Fibroblast of peridontal ligament (primary cell): ENCODE measurements around the gene NT5C1A.

ENCODE experiments used
- DNase-seq: peaks from one replicate; pipeline ENCODE4 v3.0.0-alpha.2; 2010; ENCODE audit errors: extremely low read depth

The NT5C1A gene

DNA sequence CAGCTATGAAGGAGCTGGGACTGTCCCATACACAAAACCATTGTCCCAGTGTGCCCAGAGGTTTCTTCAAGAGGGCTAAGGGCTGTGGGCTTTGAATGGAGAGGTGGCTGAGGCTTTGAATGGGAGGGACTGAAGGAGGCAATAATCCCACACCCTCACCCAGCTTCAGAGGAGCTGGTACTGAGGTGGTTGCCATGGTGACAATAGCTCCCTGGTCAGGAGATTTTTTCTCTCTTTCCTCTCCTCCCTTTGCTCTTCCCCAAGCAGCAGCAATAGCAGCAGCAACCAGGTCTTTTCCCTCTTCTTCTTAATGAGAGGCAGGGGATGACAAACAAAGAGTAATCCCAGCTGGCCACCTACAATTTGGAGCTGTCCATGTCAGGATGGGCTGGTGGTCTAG, 17.7 kb upstream of the NT5C1A start:
- no peak for DNase-seq

DNA sequence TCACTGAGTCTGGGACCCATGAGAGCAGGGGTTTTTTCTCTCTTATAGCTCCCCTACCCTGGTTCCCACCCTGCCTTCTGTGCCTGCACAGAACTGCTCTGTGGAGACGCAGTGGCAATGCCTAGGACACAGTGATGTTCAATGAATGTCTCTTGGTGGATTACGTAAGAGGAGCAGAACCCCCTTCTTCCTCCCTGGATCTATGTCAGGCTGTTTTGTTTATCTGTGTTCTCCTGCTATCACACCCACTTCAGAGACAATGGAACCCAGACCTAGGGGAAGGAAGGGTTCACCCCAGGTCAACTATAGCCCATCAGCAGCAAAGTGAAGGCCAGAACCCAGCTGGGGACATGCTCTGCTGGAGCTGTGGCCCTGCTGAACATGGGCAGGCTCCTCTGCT, 17.3 kb upstream of the NT5C1A start:
- no peak for DNase-seq

DNA sequence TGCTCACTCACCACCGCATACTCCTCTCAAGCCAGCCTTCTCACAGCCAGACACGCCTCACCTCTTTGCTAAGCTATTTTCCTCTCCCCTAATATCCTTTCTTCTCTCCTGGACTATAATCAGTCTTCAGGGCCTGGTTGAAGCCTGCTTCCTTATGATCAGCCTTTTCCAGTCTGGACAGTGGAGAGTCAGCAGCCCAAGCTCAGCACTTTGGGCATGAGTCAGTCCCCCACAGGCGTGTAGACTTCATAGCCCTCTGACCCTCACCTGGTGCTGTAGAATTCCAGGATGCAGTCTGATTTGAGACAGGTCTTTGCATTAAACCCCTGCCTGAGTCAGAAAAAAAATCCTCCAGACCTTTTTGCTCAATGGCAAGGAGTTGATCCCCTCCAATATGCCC, 16.8 kb upstream of the NT5C1A start:
- DNase-seq, result no peak

GRCh38 chr1:39687243-39687642, 15.3 kb upstream of the NT5C1A start:
- no peak for DNase-seq

DNA sequence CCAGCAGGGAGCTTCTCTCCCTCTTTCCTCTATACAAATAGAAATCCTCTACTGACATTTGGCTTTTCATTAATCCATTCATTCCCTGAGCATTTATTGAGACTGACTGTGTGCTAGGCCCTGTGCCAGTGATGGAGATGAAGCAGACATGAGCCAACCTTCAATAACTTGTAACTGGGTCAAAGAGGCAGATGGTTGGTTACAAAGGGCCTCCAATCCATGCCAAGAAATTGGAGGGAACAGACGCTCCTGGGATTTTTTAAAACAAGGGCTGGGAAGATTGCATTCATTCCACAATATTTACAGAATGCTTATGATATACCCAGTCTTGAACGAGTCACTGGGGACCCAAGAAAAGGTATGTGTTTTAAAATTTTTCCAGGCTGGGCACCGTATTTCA, 13.2 kb upstream of the NT5C1A start:
- no peak for DNase-seq

- DNase-seq, result no peak
Measured at GRCh38 chr1:39684313-39684664, 12.4 kb upstream of the NT5C1A start.

DNA sequence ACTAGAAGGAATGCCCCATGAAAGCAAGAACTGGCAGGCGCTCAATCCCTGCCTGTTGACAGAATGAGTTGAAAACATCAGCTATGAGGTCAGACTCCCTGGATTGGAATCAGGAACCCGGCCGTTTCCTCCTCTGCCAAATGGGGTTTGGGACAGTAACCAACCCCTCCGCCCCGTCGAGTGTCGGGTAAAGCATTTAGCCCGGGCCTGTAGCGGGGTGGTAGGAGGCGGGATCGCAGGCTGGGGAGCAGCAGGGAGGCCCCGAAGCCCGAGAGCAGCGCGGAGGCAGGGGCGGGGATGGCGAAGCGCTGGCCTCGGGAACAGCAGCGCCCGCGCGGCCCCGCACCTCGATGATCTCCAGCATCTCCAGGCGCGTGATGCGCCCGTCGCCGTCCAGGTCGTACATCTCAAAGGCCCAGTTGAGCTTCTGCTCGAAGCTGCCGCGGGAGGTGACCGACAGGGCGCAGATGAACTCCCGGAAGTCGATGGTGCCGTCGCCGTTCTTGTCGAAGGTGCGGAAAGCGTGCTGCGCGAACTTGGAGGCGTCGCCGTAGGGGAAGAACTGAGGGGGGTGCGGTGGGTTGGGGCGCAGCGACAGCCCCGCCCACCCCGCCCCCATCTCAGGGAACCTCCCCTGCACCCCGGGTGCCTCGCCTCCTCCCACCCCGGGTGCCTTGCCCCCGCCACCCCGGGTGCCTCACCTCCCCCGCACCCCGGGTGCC, 11.8 kb upstream of the NT5C1A start:
- DNase-seq, result no peak

GRCh38 chr1:39681999-39682398, 10.1 kb upstream of the NT5C1A start:
- no peak for DNase-seq

GRCh38 chr1:39681294-39681693, 9.4 kb upstream of the NT5C1A start:
- no peak for DNase-seq

DNA sequence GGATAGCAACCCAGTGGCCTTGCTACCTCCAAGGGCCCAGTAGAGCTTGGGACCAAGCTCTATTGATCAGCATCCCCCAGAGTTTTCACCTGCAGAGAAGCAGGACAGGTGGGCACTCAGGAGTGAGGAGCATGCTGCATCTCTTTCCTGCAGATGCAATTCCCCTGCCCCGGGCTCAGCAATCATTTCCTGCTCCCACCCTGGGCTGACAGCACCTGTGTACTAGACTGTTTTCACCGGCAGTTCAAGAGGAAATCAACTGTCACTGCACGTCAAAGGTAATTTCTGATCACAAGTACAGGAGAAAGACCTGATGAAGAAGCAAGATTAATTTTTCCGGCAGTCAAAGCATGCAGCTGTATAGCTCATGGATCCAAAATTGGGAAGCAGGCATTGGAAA, 8.8 kb upstream of the NT5C1A start:
- no peak for DNase-seq

GRCh38 chr1:39679821-39680220, 7.9 kb upstream of the NT5C1A start:
- DNase-seq, result no peak

- no peak for DNase-seq
Measured at GRCh38 chr1:39678889-39679288, 7.0 kb upstream of the NT5C1A start.

- no peak for DNase-seq
Measured at GRCh38 chr1:39677645-39678044, 5.7 kb upstream of the NT5C1A start.

DNA sequence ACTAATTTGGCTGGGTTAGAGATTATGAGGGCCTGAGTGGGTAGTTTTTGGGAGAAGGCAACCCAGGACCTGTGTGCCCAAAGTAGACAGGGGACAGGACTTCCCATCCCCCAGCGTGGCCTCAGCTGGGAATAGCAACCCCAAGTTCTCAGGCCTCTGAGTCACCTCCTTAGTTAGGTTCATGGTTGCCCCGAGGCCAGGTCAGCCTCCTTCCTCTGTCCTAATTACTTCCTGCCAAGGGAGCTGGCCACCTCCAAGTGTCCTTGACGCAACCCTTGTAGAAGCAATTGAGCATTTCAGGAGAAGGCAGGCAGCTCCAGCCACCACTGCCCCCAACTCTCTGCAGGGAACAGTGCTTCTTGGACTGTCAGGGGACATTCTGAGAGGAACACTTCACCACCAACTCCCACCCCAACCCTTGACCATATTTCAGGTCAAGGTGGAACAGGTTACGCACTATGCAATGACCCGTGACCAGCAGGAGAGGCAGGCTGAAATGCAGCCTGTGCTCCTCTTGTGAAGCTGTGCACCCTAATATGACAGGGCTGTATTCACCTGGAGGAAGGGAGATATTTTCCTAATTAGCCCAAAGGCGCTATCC, 5.1 kb upstream of the NT5C1A start:
- DNase-seq, result no peak

DNA sequence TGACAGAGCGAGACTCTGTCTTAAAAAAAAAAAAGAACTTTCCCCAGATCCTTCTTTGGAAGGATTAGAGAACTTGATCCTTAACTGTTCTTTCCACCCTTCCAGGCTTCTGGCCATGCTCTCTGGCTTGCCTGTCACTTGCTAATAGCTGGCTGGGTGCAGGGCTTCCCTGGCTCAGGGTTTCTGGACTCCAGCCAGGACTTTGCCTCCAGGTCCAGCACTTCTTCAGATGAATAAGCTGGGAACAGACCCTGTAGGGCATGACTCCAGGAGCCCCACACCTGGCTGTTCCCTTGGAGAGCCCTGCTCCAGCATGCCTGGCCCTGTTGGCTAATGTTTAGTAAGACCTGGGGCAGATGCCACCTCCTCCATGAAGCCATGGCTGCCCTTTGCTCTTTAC, 3.3 kb upstream of the NT5C1A start:
- DNase-seq, result no peak

DNA sequence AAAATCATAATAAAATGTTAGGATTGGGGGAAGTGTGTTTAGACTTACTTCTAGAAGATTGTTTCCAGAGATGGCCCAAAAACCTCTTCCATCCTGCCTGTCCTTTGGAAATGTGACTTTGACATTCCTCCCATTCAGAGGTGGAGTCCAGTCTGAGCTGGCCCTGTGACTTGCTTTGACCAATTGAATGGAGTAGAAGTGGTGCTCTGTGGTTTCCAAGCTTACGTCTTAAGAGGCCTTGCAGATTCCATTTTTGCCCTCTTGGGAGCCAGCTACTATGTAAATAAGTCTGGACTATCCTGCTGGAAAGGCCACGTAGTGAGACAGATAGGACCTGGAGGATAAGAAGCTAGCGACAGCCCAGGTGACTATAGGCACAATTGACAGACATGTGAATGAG, 1.3 kb upstream of the NT5C1A start:
- DNase-seq, result peak; percentile 30

DNA sequence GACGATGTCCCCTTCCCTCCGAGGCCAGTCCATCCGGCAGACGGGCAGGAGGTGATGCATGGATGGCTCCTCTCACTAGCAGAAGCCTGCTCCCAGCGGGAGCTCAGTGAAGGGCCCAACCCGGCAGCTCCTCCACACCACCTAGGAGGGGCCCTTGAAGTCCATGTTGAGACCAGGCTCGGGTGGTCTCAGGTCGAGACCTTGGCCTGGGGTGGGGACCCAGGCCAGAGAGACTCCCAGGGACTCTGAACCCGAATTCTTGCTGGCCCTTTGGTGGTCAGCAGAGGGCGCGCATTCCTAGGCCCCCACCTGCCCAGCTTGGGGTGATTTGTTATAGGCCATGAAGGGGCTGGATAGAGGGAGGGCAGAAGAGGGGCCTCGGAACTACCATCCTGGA, 642 bp upstream of the NT5C1A start:
- no peak for DNase-seq

- DNase-seq, result no peak
Measured at GRCh38 chr1:39671433-39671792, 494 bp downstream of the NT5C1A start.

- DNase-seq, result no peak
Measured at GRCh38 chr1:39670689-39671088, 1.2 kb downstream of the NT5C1A start.

GRCh38 chr1:39668894-39669293, 3.0 kb downstream of the NT5C1A start:
- no peak for DNase-seq

- DNase-seq, result no peak
Measured at GRCh38 chr1:39668111-39668510, 3.8 kb downstream of the NT5C1A start.

DNA sequence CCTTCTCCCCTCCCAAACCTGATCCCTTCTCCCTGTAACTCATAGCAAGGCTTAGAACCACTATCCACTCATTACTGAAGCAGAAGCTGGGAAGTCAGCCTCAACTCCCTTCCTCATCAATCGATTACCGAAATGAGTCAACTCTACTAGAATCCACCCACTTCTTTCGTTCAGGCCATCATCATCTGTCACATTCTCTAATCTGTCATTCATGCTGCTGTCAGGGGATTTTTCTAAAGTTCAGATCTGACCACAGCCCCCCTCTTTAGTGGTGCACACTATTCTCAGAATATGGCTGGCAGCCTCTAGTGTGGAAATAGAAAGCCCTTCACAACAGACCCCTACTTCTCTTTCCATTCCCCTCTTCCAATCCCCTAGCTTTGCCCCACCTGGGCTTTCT, 5.1 kb downstream of the NT5C1A start:
- no peak for DNase-seq

GRCh38 chr1:39663559-39663958, 8.3 kb downstream of the NT5C1A start:
- DNase-seq, result no peak

GRCh38 chr1:39662861-39663260, 9.0 kb downstream of the NT5C1A start:
- no peak for DNase-seq
